HG03095 (cell line): Measurements from ENCODE around the gene PITX3.
"Not testable (repeated sequence)": the region's sequence is repeated elsewhere in the genome, so short reads cannot be mapped to it uniquely, and the experiment has no call there.

ENCODE experiments used
- ATAC-seq: cut with Tn5 transposase; IDR thresholded peaks from one replicate; pipeline ENCODE4 v1.9.1; 2021; ENCODE audit warnings: moderate library complexity; ENCODE audit not compliant: unreplicated experiment

PITX3 gene

DNA sequence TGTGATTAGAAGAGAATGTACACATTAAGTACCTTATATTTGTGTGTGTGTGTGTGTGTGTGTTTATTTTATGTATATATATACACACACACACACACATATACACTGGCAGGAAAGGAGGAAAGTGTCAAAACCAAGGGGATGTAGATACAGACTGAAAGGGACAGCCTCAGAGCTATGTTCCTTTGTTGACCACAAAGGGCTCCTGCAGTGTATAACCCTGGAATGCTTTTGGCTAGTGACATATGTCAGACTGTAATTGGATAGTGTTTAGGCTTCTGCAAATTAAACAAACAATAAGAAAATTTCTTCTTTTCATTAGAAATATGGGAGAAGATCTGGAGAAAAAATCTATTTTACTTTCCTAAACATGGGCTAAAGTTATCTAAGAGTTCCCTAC is 19.9 kb upstream of the PITX3 start:
- ATAC-seq, result no peak

DNA sequence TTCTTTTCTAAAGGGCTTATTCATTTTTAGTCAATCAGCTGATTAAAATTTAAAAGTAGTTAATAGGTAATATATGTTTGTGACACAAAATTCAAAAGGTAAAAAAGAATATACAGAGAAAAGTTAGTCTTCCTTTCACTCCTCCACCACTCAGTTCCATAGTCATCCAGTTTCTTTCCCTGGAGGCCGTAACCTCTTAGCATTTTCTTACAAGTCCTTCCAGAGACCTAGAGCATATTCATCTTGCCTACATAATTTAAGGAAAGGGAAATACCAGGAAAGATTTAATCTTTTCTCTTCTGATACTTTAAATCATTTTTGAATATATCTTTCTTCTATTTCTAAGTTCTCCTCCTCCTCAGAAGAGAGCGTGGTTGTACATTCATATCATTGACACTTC is 14.1 kb upstream of the PITX3 start:
- no peak for ATAC-seq

DNA sequence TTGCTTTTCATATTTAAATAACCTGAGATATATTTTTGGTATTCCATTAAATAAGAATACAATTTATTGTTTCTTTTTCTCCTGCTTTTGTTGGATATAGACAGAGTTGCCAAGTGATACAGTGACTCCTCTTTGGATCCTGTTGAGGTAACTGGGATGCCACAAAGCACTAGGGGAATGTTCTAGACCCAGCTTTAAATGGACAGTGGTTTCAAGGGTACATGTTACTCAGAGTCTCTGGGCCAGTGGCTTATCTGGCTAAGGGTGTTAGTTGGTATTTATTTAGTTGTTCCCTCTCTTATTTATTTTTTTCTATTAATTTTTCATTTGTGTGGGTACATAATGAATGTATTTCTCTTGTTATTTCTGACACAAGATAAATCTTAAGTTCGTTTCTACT is 13.1 kb upstream of the PITX3 start:
- no peak for ATAC-seq

DNA sequence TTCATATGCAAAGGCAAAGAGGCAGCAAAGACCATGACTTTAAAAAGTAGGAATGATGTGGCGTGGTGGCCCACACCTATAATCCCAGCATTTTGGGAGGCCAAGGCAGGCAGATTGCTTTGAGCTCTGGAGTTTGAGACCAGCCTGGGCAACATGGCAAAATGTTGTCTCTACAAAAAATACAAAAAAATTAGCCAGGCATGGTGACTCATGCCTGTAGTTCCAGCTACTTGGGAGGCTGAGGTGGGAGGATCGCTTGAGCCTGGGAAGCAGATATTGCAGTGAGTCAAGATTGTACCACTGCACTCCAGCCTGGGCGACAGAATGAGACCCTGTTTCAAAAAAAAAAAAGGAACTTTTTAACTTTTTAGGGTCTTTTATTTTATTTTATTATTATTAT is 11.2 kb upstream of the PITX3 start:
- not testable (repeated sequence) for ATAC-seq

DNA sequence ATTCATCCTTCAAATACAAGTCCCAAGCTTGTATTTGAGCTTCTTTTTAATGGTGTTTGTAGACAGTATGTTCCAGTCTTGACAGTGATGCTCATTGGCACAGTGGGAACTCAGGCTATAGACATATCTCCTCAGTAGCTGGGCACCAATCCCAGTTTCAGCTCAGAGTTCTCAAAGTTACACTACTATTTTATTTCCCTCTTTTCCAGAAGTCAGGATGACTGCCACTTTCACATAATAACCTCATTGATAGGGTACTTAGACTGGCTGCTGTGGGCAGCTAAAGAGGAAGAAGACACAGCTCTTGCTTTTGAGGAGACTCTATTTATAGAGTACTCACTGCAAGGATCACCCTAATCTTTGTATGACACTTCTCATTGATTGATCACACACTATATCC is 6.4 kb upstream of the PITX3 start:
- ATAC-seq, result no peak

DNA sequence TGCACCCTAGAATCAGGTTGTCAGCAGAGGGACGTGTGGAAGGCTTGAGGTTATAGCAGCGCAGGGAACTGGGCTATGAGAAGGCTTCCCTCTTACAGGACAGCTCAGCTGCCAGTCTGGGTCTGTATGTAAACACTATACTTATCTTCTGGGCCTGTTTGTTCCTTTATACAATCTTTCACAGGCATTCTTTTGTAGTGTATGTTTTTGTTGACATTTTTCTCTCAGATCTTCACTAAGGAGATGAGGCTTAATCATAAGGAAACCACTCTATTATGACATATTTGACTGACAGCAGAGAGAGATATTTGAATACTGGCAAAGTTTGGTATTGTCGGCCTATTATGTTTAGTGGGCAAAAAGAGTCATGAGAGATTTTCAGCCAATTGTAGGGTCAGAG is 4.9 kb upstream of the PITX3 start:
- no peak for ATAC-seq

DNA sequence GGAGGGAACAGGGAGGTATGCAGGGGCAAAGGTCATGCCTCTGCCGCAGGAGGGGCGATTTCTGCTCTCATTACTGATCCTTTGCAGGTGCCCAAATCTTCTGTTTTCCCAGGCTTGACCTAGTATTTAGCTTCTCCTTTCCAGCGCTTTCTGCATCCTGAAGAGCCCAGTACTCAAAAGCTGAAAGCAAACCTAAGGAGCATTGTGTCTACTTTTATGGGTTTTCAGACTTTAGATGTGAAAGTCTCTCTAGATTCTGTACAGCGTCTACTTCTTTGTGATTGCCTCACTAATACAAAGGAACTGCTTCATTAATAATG is 4.6 kb upstream of the PITX3 start:
- peak; percentile 2 for ATAC-seq

DNA sequence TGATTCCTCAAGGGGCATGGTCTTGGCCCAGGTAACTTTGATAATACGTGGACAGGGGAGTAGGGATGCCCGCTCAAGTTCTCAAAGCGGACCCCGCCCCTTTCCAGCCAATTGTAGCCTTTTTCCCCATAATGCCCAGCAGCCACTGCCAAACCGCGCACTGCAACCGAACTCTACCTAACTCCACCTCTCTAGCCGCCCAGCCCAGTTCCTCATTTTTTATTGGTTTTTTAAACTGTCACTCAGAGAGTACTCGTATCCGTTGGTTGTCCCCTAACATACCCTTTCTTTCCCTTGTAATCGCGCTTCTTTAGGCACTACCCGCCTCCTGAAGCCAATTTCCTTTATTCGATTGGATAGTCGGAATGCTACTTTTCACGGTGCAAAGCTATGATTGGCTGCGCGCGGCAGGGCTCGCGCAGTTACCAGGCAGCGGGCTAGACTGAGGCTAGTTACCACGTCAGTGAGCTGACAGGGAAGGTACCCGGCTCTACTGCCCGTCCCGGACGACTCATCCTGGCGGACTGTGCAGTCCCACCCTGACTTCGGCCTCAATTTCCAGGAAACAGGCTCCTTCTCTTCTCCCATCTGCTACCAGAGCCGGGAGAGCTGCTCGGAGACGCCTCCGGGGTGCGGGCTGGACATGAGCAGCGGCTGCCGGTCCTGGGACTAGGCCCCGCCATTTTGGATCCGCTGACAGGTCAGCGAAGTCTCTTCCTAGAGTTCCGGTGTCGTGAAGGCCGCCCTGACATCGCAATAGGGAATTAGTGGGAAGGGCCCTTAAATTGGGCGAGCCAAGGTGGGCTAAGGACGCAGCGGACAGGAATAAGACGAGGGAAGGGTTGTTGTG is 4.0 kb upstream of the PITX3 start, which contains the start of gene GBF1:
Gene GBF1, plus strand, starts transcription at position 451 of the 850 bp plus-strand sequence. CDS start 13,407 bp downstream, outside the sequence.
- peak; percentile 86 for ATAC-seq

DNA sequence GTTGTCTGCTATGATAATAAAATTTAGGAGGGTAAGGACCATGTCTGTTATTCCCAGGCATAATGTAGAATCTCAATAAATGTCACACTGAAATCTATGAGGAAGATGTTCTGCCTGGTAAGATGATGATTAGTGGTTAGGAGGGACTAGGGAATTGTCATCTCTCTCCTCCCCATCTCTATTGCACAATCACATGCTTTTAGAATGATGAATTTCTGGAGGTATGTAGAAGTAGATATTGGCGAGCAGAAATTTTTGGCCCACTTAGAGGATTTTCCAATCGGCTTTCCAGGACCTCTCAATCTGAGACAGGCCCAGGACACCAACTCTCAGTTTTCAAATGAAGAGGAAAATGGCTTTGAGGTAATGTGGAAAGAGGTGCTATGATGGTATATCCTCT is 2.0 kb upstream of the PITX3 start:
- no peak for ATAC-seq

DNA sequence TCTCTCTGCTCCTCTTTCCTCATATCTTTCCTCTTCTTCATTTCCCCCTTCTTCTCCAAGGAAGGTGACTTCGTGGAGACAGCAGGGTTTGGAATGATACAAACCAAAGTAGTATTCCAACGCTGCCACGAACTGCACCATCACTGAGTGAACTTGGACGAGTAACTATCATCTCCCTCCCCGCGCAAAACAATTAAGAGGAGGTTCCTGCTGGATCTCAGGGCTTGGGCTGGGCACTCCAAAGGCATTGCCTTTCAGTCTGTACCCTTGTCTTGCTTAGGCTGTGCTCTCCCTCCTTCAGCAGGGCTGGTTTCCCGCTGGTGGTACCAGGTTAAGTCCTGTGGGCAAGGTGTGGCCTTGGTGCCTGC is 790 bp upstream of the PITX3 start:
- ATAC-seq, result no peak

DNA sequence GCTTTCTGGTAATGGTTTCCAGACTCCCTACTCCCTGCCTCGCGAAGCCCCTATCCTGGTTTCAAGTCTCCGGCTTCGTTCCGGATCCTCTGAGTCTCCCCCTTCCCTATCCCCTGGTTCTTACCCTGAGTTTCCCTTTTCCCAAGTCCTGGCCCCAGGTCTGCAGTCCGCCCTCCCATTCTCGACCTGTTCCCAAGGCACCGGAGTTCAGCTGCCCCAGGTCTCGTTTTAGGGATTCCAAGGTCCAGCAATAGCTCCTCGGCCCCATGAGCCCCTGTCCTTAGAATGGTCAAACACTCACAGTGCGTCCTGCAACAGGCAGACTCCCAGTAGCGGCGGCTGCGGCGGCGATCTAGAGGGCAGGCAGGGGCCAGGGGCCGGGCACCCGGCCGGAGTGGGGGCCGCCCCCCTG is 274 bp downstream of the PITX3 start:
- no peak for ATAC-seq

DNA sequence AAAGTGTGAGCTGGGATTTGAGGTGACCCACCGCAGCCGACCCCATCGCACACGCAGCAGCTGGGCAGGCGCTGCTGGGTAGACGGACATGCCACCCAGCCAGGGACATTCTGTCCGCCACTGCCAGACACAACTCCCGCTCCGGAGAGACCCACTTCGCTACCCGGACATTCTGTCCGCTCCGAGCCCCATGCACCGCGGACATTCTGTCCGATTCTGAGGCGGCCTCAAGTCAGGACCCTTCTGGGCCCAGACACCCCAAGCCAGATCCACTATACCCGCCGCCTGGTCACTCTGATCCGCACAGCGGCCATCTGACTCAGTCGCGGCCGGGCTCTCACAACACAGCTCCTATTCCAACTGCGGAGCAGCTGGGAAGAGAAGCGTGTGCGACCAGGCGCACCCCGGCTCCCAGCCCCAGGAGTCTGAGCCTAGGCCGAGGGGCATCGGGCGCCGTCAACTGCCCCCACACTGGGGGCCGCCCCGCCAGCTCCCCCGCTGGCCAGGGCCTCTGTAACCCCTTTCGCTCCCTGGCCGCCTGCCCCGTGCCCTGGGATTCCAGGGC is 763 bp downstream of the PITX3 start:
- ATAC-seq, result no peak

DNA sequence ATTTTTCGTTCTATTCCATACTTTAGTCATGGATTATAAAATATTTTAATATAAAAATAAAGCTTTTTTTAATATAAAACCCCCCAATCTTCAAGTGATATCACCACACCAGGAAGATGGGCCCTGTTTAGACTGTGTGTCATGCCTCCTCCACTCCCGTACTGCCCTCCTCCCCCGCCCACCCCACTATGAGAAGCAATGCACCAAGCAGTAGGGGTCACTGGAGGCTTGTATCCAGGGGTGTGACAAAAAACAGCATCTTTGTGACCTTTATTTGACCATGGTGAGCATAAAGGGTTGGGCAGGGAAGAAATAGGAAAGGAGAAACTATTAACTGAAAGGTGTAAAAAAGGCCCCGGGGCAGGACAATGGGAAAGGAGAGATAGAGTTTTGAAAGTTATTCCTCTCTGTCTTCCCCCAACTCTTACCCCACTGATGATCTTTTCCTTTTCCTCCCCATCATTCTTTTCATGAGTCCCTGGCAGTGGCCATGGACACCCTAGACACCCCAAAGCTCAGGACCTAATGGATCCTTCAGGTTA is 3.5 kb downstream of the PITX3 start:
- no peak for ATAC-seq

DNA sequence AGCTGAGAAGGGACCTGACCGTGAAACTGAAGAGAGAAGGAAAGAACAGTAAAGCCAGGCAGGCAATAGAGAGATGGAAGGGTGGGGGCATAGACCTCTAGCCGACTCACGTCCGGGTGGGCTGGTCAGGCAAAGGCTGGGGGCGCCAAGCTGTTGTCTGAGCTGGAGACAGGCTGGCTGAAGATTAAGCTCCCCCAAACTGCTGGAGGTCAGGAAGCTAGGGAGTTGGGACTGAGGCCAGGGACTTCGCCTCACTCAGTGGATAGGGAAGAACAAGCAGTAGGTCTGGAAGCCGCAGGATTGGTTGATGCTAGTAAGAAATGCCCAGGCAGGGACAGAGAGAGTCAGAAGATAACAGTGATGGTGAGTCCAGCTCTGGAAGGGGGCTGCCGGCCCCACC is 5.3 kb downstream of the PITX3 start:
- no peak for ATAC-seq

DNA sequence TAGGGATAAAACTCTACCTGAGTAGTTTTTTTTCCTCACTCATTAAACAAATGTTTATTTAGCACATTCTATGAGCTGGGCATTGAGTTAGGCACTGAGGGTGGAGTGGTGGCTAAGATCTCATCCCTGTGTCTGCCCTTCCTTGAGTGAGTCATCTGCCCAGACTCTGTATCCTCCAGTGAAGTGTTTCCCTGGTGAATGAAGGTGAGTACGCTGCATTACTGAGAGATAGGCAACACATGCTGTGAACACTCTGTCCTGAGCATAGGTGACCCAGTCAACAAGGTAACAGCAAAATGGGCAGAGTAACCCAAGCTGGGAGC is 5.8 kb downstream of the PITX3 start:
- ATAC-seq, result no peak

DNA sequence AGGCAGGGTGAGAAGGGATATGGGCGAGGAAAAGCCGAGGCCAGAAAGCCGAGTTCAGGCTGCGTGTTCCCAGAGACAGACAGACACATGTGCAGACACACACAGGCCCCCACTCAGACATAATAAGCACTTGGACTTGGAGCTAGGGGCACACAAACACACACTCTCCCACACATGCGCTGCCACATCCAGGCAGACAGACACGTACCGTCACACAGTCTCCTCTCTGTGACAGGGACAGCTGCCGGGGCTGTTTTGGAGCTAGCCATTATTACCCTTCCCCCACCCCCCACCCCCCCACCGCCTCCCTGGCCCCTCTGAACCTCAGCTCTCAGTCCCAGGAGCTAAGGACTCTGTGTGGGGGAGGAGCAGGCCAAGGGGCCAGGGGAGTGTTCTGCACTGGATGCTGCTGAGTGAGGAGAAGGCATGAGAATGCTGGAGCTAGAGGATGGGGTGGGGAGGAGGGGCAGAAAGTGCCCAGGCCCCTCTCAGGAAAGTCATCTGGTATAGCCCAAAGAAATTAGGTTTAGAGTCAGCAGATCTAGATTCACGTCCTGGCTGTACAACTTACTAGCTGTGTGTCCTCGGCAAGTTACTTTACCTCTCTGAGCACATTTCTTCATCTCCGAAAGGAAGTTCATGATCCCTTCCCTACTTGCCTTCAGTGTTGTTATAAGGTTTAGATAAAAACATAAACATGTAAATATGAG is 6.3 kb downstream of the PITX3 start:
- ATAC-seq, result no peak

DNA sequence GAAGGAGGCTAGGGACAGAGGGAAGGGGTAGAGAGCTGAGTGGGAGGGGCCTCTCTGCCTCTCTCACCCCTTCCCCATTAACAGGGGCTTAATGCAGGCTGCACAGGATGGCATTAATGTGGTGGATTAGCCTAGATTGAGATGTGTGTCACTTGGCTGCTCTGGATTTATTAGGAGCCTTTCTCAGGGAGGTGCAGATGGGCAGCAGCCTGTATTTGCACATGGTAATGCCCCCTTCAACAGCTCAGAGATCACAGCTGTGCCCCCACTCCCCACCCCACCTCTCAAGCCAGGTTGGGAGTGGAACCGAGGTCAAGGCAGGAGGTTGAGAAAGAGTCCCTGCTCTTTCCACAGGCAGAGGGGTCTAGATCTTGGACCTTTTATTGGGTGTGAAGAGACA is 7.3 kb downstream of the PITX3 start:
- ATAC-seq, result no peak

DNA sequence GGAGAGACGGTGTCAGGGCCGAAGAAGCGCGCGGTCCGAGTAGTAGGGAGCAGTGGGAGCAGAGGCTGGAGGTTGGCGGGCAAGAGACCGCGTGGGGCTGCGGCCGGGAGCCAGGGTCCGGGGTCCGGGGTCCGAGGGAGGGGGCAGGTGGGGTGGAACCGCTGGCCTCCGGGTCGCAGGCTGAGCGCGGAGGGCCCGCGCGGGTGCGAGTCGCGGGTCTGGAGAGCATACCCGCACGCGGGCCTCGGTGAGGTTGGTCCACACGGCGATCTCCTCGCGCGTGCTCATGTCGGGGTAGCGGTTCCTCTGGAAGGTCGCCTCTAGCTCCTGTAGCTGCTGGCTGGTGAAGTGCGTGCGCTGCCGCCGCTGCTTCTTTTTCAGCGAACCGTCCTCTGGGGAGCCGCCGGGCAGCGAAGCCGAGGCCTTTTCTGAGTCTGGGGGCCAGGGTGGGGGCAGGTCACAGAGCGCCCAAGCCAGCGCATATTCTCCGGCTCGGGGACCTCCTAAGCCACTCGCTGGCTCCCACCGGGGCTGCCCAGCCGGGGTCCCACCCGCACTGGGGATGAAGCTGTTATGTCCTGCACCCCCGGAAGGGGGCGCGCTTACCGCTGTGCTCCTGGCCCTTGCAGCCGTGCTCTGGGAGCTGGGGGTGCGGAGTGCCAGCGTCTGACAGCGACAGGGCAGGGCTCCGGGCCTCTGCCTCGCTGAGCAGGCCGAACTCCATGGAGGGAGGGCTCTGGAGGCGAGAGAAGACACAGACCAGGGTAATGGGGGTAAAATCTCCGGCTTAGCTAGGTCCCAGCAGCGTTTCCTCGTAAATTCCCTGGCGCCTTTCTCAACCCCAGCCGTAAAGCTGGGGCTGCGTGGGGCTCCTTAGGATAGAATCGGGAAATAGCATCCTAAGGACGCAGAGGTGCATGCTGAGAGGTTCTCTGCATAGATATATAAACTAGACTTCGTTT is 9.7 kb downstream of the PITX3 start:
- no peak for ATAC-seq

DNA sequence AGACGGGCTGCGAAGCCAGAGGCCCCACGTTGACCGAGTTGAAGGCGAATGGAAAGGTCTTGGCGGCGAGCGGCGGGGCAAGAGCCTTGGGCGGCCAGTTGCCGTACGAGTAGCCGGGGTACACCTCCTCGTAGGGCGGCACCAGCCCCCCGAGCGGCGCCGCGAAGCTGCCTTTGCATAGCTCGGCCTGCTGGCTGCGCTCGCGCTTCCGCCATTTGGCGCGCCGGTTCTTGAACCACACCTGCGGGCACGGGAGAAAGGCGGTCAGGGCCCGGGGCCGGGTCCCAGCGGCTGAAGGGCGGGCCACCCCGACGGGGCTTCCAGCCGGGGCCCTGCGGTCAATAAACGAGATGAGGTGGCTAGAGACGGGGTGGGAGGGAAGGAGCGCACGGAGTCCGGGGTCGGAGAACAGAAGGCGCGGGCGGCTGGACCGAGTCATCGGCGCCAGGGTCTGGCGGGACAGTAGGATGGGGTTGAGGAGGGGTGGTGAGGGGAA is 10.4 kb downstream of the PITX3 start:
- ATAC-seq, result no peak

DNA sequence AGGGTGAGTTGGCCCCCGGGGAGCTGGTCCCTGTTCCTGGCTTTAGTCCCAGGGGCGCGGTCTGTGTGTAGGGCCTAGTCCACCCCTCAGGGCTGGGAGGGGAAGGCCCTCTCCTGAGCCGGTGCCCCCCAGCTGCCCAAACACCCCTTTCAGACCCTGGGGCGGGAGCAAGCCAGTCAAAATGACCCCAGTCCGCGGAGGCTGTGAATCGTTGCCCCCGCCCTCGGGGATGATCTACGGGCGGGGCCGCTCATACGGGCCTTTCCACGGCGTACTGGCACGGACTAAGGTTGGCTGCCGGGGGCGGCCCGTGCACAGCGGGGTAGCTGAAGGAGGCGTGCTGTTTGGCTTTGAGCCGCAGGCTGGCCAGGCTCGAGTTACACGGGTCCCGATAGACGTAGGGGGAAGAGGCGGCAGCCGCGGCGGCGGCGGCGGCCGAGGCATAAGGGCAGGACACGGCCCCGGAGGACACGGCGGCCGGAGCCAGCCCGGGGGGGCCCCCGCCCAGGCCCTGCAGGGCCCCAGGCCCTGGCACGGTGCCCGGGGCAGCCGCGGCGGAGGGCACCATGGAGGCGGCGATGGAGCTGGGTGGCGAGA is 10.9 kb downstream of the PITX3 start:
- no peak for ATAC-seq
